Gastrocnemius medialis (tissue), 4 donors: ENCODE measurements around the gene MAPK8IP3.

Source experiments
- POLR2A ChIP-seq, 2 donors: fragments of 450-650 bp; IDR thresholded peaks; one replicate each; pipeline ENCODE4 v1.6.1; 2017; ENCODE audit warnings: antibody characterized with exemption in 2 of 2, mild to moderate bottlenecking in 2 of 2, moderate library complexity in 2 of 2
- TF ChIP-seq, protein P1 (sequence below), 5 experiments: fragments of 450-650 bp in 3 of 5; fragments of 200-600 bp in 2 of 5; sonication (generic) in 2 of 5; IDR thresholded peaks in 4 of 5; conservative IDR thresholded peaks in 1 of 5; 1 replicate in 4 of 5; 2 replicates in 1 of 5; pipeline ENCODE4 v1.5.1; 2016 to 2019; ENCODE audit warnings: antibody characterized with exemption in 5 of 5, mild to moderate bottlenecking in 3 of 5, moderate library complexity in 3 of 5

DNA sequence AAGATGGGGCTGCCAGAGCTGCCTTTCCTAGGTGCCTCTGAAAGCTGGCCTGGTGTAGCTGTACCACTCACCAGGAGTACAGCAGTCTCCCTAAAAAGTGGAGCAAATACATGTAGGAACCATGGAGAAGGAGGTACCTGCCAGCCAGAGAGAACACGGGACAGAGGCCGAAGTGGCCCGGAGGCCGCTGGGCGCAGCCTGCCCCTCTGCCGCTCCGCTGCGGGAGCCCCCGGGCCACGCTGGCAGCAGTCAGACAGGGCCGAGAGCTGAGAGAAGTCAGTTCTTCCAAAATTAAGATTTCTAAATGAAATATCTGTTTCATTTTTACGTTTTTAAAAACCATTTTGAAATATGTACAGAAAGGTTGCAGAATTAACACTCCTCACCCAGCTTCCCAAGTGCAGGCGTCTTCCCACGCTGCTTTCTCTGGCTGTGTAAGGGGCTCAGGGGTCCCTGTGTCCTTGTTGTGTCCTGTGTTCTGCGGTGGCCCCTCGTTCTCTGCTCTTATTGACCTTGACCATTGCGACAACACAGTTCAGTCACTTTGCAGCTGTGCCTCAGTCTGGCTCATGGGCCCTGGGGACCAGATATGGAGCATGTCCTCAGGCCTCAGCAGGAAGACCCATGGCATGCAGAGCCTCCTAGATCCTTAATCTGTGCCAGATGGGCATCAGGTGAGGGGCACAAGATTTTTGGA is 5.0 kb downstream of the MAPK8IP3 start:
- TF ChIP-seq, protein P1, sequence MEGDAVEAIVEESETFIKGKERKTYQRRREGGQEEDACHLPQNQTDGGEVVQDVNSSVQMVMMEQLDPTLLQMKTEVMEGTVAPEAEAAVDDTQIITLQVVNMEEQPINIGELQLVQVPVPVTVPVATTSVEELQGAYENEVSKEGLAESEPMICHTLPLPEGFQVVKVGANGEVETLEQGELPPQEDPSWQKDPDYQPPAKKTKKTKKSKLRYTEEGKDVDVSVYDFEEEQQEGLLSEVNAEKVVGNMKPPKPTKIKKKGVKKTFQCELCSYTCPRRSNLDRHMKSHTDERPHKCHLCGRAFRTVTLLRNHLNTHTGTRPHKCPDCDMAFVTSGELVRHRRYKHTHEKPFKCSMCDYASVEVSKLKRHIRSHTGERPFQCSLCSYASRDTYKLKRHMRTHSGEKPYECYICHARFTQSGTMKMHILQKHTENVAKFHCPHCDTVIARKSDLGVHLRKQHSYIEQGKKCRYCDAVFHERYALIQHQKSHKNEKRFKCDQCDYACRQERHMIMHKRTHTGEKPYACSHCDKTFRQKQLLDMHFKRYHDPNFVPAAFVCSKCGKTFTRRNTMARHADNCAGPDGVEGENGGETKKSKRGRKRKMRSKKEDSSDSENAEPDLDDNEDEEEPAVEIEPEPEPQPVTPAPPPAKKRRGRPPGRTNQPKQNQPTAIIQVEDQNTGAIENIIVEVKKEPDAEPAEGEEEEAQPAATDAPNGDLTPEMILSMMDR (IDR thresholded peaks at IDR 0.05 in 4 of 5, conservative IDR thresholded peaks at IDR 0.05 in 1 of 5) = no peak
- TF ChIP-seq POLR2A (IDR thresholded peaks at IDR 0.05) = no peak
